ENCODE measurements around the gene UBL3. TPM values are rescaled to one million over a fixed set of nuclear protein-coding genes. Genes with fewer than 3 reads are reported as not detected.
A peak's percentile ranks its signal among the peaks of the same experiment; 100 is the strongest.

Gene UBL3
- total and polyA plus RNA-seq, 10 of the 15 experiments (the other 5 are each of a cell fraction or from before 2014, with no cell fraction given): 5.5 to 13.7 (median 10.6) TPM

- TF ChIP-seq PBX3 (IDR thresholded peaks at IDR 0.05; ENCODE audit: insufficient replicate concordance, low read depth, low read length) (no peak), IKZF2 (IDR thresholded peaks at IDR 0.05) (peak; percentile 64 to 77), MTA2 (IDR thresholded peaks at IDR 0.05; ENCODE audit: low read depth) (no peak), ZBED1 (IDR thresholded peaks at IDR 0.05; ENCODE audit: borderline replicate concordance) (no peak), PAX5 (IDR thresholded peaks at IDR 0.05; ENCODE audit: borderline replicate concordance, low read depth, low read length) (no peak), IRF3 (IDR thresholded peaks at IDR 0.05) (no peak), STAT1 (conservative IDR thresholded peaks at IDR 0.05) (no peak), KLF5 (IDR thresholded peaks at IDR 0.05; ENCODE audit: partially characterized antibody) (peak; percentile 30), IKZF1 (conservative IDR thresholded peaks at IDR 0.05) (peak; percentile 89), HDAC6 (IDR thresholded peaks at IDR 0.05; ENCODE audit: unreplicated experiment) (no peak), BACH1 (IDR thresholded peaks at IDR 0.05; ENCODE audit: borderline replicate concordance) (no peak; the same call in 1 of the 2 replicates), HSF1 (IDR thresholded peaks at IDR 0.05; ENCODE audit: low read depth, low read length) (no peak), WRNIP1 (IDR thresholded peaks at IDR 0.05; ENCODE audit: borderline replicate concordance, low read depth, low read length) (no peak), TCF3 (IDR thresholded peaks at IDR 0.05; ENCODE audit: borderline replicate concordance, insufficient read depth, low read depth, low read length) (0 out of 2 replicates have a peak, but pooled peaks have one; percentile 42), DPF2 (IDR thresholded peaks at IDR 0.05) (peak; percentile 28; the same call in 1 of the 2 replicates), USF1 (IDR thresholded peaks at IDR 0.05; ENCODE audit: borderline replicate concordance, extremely low read length, insufficient read depth, low read depth, low read length) (no peak), FOXK2 (IDR thresholded peaks at IDR 0.05) (no peak), ZBTB40 (IDR thresholded peaks at IDR 0.05; ENCODE audit: borderline replicate concordance) (peak; percentile 47; the same call in 1 of the 2 replicates), ZNF24 (IDR thresholded peaks at IDR 0.05) (no peak), PKNOX1 (IDR thresholded peaks at IDR 0.05) (peak; percentile 27; the same call in 1 of the 2 replicates)
Measured at GRCh38 chr13:29850213-29850898, at the start of gene UBL3 (continued).
